ENCODE results near the gene ABCB6.

DNA sequence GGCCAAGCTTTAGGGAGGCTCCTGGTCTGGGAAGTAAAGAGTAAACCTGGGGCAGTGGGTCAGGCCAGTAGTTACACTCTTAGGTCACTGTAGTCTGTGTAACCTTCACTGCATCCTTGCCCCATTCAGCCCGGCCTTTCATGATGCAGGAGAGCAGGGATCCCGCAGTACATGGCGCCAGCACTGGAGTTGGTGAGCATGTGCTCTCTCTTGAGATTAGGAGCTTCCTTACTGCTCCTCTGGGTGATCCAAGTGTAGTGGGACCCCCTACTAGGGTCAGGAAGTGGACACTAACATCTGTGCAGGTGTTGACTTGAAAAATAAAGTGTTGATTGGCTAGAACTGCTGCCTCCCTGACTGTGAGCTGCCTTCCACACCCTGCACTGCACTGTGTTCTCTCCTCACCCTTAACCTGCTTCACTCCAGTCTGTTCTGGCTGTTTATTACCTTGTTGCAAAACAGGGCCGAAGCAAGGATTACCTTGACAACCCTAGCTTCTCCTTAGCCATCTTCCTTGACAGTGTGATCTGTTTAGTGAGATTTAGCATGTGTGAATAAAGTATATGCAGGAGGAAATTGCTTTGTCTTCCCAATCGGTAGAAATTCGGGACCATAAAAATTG lies 35.5 kb downstream of the ABCB6 start:
- TF ChIP-seq, protein P1, sequence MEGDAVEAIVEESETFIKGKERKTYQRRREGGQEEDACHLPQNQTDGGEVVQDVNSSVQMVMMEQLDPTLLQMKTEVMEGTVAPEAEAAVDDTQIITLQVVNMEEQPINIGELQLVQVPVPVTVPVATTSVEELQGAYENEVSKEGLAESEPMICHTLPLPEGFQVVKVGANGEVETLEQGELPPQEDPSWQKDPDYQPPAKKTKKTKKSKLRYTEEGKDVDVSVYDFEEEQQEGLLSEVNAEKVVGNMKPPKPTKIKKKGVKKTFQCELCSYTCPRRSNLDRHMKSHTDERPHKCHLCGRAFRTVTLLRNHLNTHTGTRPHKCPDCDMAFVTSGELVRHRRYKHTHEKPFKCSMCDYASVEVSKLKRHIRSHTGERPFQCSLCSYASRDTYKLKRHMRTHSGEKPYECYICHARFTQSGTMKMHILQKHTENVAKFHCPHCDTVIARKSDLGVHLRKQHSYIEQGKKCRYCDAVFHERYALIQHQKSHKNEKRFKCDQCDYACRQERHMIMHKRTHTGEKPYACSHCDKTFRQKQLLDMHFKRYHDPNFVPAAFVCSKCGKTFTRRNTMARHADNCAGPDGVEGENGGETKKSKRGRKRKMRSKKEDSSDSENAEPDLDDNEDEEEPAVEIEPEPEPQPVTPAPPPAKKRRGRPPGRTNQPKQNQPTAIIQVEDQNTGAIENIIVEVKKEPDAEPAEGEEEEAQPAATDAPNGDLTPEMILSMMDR (conservative IDR thresholded peaks at IDR 0.05 in 1 of 2, IDR thresholded peaks at IDR 0.05 in 1 of 2; ENCODE audit: low read depth in 1 of 2, low read length in 2 of 2): no peak
- TF ChIP-seq EZH2 (IDR thresholded peaks at IDR 0.05; ENCODE audit: low read length, missing control alignments): no peak

Measured in fibroblast of lung (primary cell).